Endothelial cell of umbilical vein (primary cell): Measurements from ENCODE around the gene AEBP1. TPM values are rescaled to one million over a fixed set of nuclear protein-coding genes. Genes with fewer than 3 reads are reported as not detected.

ENCODE experiments used
- BruUV-seq: library from RNA; stranded (reverse); fragments of 400-500 nt; replicated peaks from 2 replicates; lab custom pipeline; 2021; lab: Mats Ljungman, UMichigan
- CTCF ChIA-PET: fragments of 300-600, 350-600 bp; sonication (Branson Sonifier 250); formaldehyde crosslinking; loops from one replicate; lab custom pipeline; 2021; ENCODE audit warnings: antibody characterized with exemption, inconsistent platforms; lab: Charles Lee
- POLR2A ChIA-PET: fragments of 300-600, 350-600 bp; sonication (Branson Sonifier 250); formaldehyde crosslinking; loops from one replicate; lab custom pipeline; 2021; ENCODE audit warnings: antibody characterized with exemption, inconsistent platforms; lab: Charles Lee
- DNase-seq: peaks from one replicate; pipeline ENCODE4 v3.0.0-alpha.2; 2011; ENCODE audit warnings: low read depth, low spot score
- FAIRE-seq: peaks from 2 replicates; lab custom pipeline; 2011; peaks lifted over from hg19 to GRCh38; lab: Jason Lieb, UNC
- H2AFZ ChIP-seq: 2 replicates; pipeline ENCODE4 v1.6.0; 2012; ENCODE audit warnings: low read depth, low read length, control low read depth, inconsistent platforms
- H3K27ac ChIP-seq: 2 replicates; pipeline ENCODE4 v1.5.1; 2011; ENCODE audit warnings: low read depth, mild to moderate bottlenecking, control low read depth, low read length, moderate library complexity; ENCODE audit not compliant: insufficient read depth
- H3K27me3 ChIP-seq, 2 experiments: 2 replicates each; pipeline versions ENCODE4 v1.6.0 to v1.6.1; 2011; ENCODE audit warnings: low read length in 2 of 2, mixed read lengths in 1 of 2; ENCODE audit not compliant: control insufficient read depth in 2 of 2, insufficient read depth in 2 of 2
- H3K36me3 ChIP-seq, 2 experiments: 2 replicates in 1 of 2; 3 replicates in 1 of 2; pipeline ENCODE4 v1.5.1; 2011; ENCODE audit warnings: low read length in 2 of 2, mild to moderate bottlenecking in 1 of 2, moderate library complexity in 1 of 2; ENCODE audit not compliant: control insufficient read depth in 2 of 2, insufficient read depth in 2 of 2; ENCODE audit errors: extremely low read depth in 1 of 2
- H3K4me1 ChIP-seq: 3 replicates; pipeline ENCODE4 v1.5.1; 2011; ENCODE audit warnings: mild to moderate bottlenecking, low read length; ENCODE audit not compliant: control insufficient read depth, insufficient read depth; ENCODE audit errors: extremely low read depth
- H3K4me2 ChIP-seq: 2 replicates; pipeline ENCODE4 v1.6.1; 2011; ENCODE audit warnings: low read length, control low read depth, mixed read lengths; ENCODE audit not compliant: insufficient read depth
- H3K4me3 ChIP-seq, 3 experiments: fragments of 200-600 bp in 1 of 3; sonication (generic), shearing (Covaris generic) in 1 of 3; replicated peaks in 1 of 3; 2 replicates each; pipeline ENCODE4 v1.5.1; 2011 to 2016; ENCODE audit warnings: control low read depth in 3 of 3, low read length in 3 of 3, mild to moderate bottlenecking in 2 of 3, inconsistent platforms in 1 of 3, low read depth in 1 of 3, moderate library complexity in 1 of 3; ENCODE audit not compliant: insufficient read depth in 1 of 3
- H3K79me2 ChIP-seq: 2 replicates; pipeline ENCODE4 v1.6.0; 2012; ENCODE audit warnings: low read length, inconsistent platforms; ENCODE audit not compliant: control insufficient read depth, insufficient read depth
- H3K9ac ChIP-seq: replicated peaks from 2 replicates; pipeline ENCODE3; 2011; ENCODE audit warnings: low read length, control low read depth; ENCODE audit not compliant: insufficient read depth; ENCODE audit errors: extremely low read depth
- H3K9me1 ChIP-seq: replicated peaks from 3 replicates; pipeline ENCODE4 v1.6.0; 2011; ENCODE audit warnings: mild to moderate bottlenecking, low read length; ENCODE audit not compliant: control insufficient read depth, insufficient read depth; ENCODE audit errors: extremely low read depth
- H3K9me3 ChIP-seq: replicated peaks from 2 replicates; pipeline ENCODE4 v1.5.1; 2012; ENCODE audit warnings: low read length, inconsistent platforms; ENCODE audit not compliant: control insufficient read depth, insufficient read depth
- H4K20me1 ChIP-seq: replicated peaks from 2 replicates; pipeline ENCODE3; 2011; ENCODE audit warnings: mild to moderate bottlenecking, low read length; ENCODE audit not compliant: control insufficient read depth, insufficient read depth; ENCODE audit errors: extremely low read depth
- CTCF ChIP-seq, 2 donors: IDR thresholded peaks; 1 replicate in 1 of 2; 2 replicates in 1 of 2; pipeline ENCODE4 v1.5.1; 2011; ENCODE audit warnings: low read length in 2 of 2, mild to moderate bottlenecking in 2 of 2, moderate library complexity in 2 of 2, control low read depth in 1 of 2, inconsistent platforms in 1 of 2, low read depth in 1 of 2; ENCODE audit not compliant: insufficient read depth in 1 of 2; ENCODE audit errors: extremely low read depth in 1 of 2
- EZH2 ChIP-seq: IDR thresholded peaks from 2 replicates; pipeline ENCODE4 v1.6.1; 2012; ENCODE audit warnings: borderline replicate concordance, low read depth, mild to moderate bottlenecking, moderate library complexity, low read length, inconsistent platforms; ENCODE audit not compliant: severe bottlenecking
- FOS ChIP-seq: IDR thresholded peaks from 2 replicates; pipeline ENCODE4 v1.6.1; 2011; ENCODE audit warnings: mild to moderate bottlenecking, low read length, moderate library complexity, borderline replicate concordance; ENCODE audit not compliant: insufficient read depth
- GATA2 ChIP-seq: IDR thresholded peaks from 2 replicates; pipeline ENCODE4 v1.7.0; 2011; ENCODE audit warnings: low read depth, mild to moderate bottlenecking, moderate library complexity, mixed read lengths, low read length; ENCODE audit not compliant: insufficient read length, insufficient read depth
- JUN ChIP-seq: IDR thresholded peaks from 2 replicates; pipeline ENCODE4 v1.6.1; 2011; ENCODE audit warnings: borderline replicate concordance, low read depth; ENCODE audit not compliant: insufficient read length, insufficient read depth
- MAX ChIP-seq: IDR thresholded peaks from 2 replicates; pipeline ENCODE4 v1.6.1; 2011; ENCODE audit not compliant: insufficient read depth, insufficient read length
- MYC ChIP-seq: IDR thresholded peaks from one replicate; pipeline ENCODE4 v1.6.1; 2011; ENCODE audit warnings: mild to moderate bottlenecking, low read depth, low read length
- POLR2A ChIP-seq: IDR thresholded peaks from 2 replicates; pipeline ENCODE4 v1.6.1; 2012; ENCODE audit warnings: low read depth, mild to moderate bottlenecking, control low read depth, low read length
- POLR2AphosphoS5 ChIP-seq: IDR thresholded peaks from 2 replicates; pipeline ENCODE4 v1.6.1; 2012; ENCODE audit warnings: low read depth, mild to moderate bottlenecking, control low read depth, low read length, moderate library complexity; ENCODE audit not compliant: insufficient read depth
- dilution Hi-C: fragments of 300-500 bp; cut with MboI; formaldehyde crosslinking; loops from one replicate; pipeline ENCODE4 v1.15.0; 2019; ENCODE audit warnings: low sequenced_read_pairs; ENCODE audit not compliant: extremely low pct_ligation_motif_present
- intact Hi-C: fragments of 100-400 bp; cut with micrococcal nuclease; formaldehyde crosslinking; loops from one replicate; pipeline ENCODE4 v1.10.0; 2022
- polyA plus RNA-seq, 4 experiments: library from polyadenylated mRNA; depleted of rRNA in 3 of 4; stranded (reverse) in 3 of 4; unstranded in 1 of 4; fragments of >200 nt; gene quantifications; 2 replicates each; pipeline versions ENCODE4 v1.2.1 to v1.2.3, GENCODE V29; 2011 to 2012; ENCODE audit warnings: missing spikeins in 1 of 4
- total RNA-seq: library from RNA; stranded (reverse); gene quantifications from 2 replicates; pipeline ENCODE4 v1.2.3, GENCODE V29; 2021

AEBP1 gene
- total and polyA plus RNA-seq, 2 donors (not counting 3 experiments of a cell fraction or from before 2014, with no cell fraction given) = 20.6 to 48.0 TPM

GRCh38 chr7:44162179-44162578, 58.0 kb downstream of the AEBP1 start:
- intact Hi-C loops = no loop called here
- POLR2A ChIA-PET = no interaction called here

More at GRCh38 chr7:44162179-44162578, 58.0 kb downstream of the AEBP1 start:
- no peaks in the 10 kb centered on the region for H4K20me1 ChIP-seq
- peaks cover 19 to 27% of the 10 kb centered on the region in 2 experiments for H3K27me3 ChIP-seq
- no peak overlapping the region for H3K27ac ChIP-seq
- dilution Hi-C loops = no loop called here
- no peak for TF ChIP-seq POLR2AphosphoS5
- TF ChIP-seq POLR2A = no peak
- no peak for TF ChIP-seq EZH2
- no peak for TF ChIP-seq JUN
- TF ChIP-seq MAX = no peak
- no peak for TF ChIP-seq GATA2
- no peak for TF ChIP-seq MYC
- no peak for TF ChIP-seq FOS
- no peak for TF ChIP-seq CTCF (IDR thresholded peaks at IDR 0.05; ENCODE audit: extremely low read depth in 1 of 2, insufficient read depth in 1 of 2, low read depth in 1 of 2, low read length in 2 of 2)
- H3K4me3 ChIP-seq = no peak overlapping the region
- no peak overlapping the region for H2AFZ ChIP-seq
- no peaks in the 10 kb centered on the region for H3K9me3 ChIP-seq
- CTCF ChIA-PET = no interaction called here
- FAIRE-seq (no peak), DNase-seq (no peak)
- H3K9ac ChIP-seq = no peak overlapping the region
- BruUV-seq = no TSS peak
- H3K4me1 ChIP-seq = no peaks in the 10 kb centered on the region
- no peaks in the 10 kb centered on the region for H3K79me2 ChIP-seq
- no peaks in the 10 kb centered on the region for H3K9me1 ChIP-seq
- no peak overlapping the region for H3K4me2 ChIP-seq
- H3K36me3 ChIP-seq = no peaks in the 10 kb centered on the region
